MM.1S (cell line): ENCODE data around the gene KCNK2.
"Not testable (repeated sequence)": the region's sequence is repeated elsewhere in the genome, so short reads cannot be mapped to it uniquely, and the experiment has no call there.

Source experiments
- DNase-seq: peaks from one replicate; pipeline ENCODE4 v3.0.0-alpha.2; 2015
- H2AFZ ChIP-seq: fragments of 300-600 bp; sonication (generic); 2 replicates; pipeline ENCODE4 v1.6.0; 2016; ENCODE audit warnings: antibody characterized with exemption, low read length
- H3F3A ChIP-seq: fragments of 300-600 bp; sonication (generic); 2 replicates; pipeline ENCODE4 v1.6.1; 2016; ENCODE audit warnings: mild to moderate bottlenecking, antibody characterized with exemption, low read length, moderate library complexity, mixed read lengths; ENCODE audit not compliant: insufficient read depth
- H3K27ac ChIP-seq: fragments of 300-600 bp; sonication (generic); 2 replicates; pipeline ENCODE4 v1.5.1; 2016; ENCODE audit warnings: mild to moderate bottlenecking, low read length
- H3K27me3 ChIP-seq: fragments of 300-600 bp; sonication (generic); replicated peaks from 2 replicates; pipeline ENCODE4 v1.6.0; 2016; ENCODE audit warnings: low read length; ENCODE audit not compliant: insufficient read depth
- H3K36me3 ChIP-seq: fragments of 300-600 bp; sonication (generic); replicated peaks from 2 replicates; pipeline ENCODE4 v1.6.1; 2016; ENCODE audit warnings: mild to moderate bottlenecking, low read length, mixed read lengths; ENCODE audit not compliant: insufficient read depth
- H3K4me1 ChIP-seq: fragments of 300-600 bp; sonication (generic); 2 replicates; pipeline ENCODE4 v1.6.1; 2016; ENCODE audit warnings: low read length, mixed read lengths
- H3K4me2 ChIP-seq: fragments of 300-600 bp; sonication (generic); 2 replicates; pipeline ENCODE4 v1.6.0; 2016; ENCODE audit warnings: low read depth, low read length
- H3K4me3 ChIP-seq: fragments of 300-600 bp; sonication (generic); 2 replicates; pipeline ENCODE4 v1.5.1; 2016; ENCODE audit warnings: low read length, mixed read lengths
- H3K79me2 ChIP-seq: fragments of 300-600 bp; sonication (generic); 2 replicates; pipeline ENCODE4 v1.6.1; 2016; ENCODE audit warnings: mixed run types, low read length, mixed read lengths
- H3K9ac ChIP-seq: fragments of 300-600 bp; sonication (generic); 2 replicates; pipeline ENCODE4 v1.6.1; 2016; ENCODE audit warnings: low read length, mixed read lengths
- H3K9me2 ChIP-seq: fragments of 300-600 bp; sonication (generic); replicated peaks from 2 replicates; pipeline ENCODE4 v1.6.1; 2016; ENCODE audit warnings: mild to moderate bottlenecking, low read length, mixed read lengths; ENCODE audit not compliant: insufficient read depth
- H3K9me3 ChIP-seq: fragments of 300-600 bp; sonication (generic); replicated peaks from 2 replicates; pipeline ENCODE4 v1.6.1; 2016; ENCODE audit warnings: mild to moderate bottlenecking, low read length, mixed read lengths; ENCODE audit not compliant: insufficient read depth
- H4K20me1 ChIP-seq: fragments of 300-600 bp; sonication (generic); 2 replicates; pipeline ENCODE4 v1.6.1; 2016; ENCODE audit warnings: mild to moderate bottlenecking, low read length, moderate library complexity, mixed read lengths; ENCODE audit not compliant: insufficient read depth
- EZH2 ChIP-seq: fragments of 300-600 bp; sonication (generic); optimal IDR thresholded peaks from 2 replicates; pipeline ENCODE3; 2017; ENCODE audit warnings: low read depth, mild to moderate bottlenecking, antibody characterized with exemption, low read length, mixed read lengths
- EZH2phosphoT487 ChIP-seq: fragments of 300-600 bp; sonication (generic); IDR thresholded peaks from 2 replicates; pipeline ENCODE4 v1.6.1; 2018; ENCODE audit warnings: antibody characterized with exemption, low read length
- TF ChIP-seq, protein P1 (sequence below): fragments of 300-600 bp; sonication (generic); IDR thresholded peaks from 2 replicates; pipeline ENCODE4 v1.5.1; 2016; ENCODE audit warnings: antibody characterized with exemption, low read length, mixed read lengths

Gene KCNK2

DNA sequence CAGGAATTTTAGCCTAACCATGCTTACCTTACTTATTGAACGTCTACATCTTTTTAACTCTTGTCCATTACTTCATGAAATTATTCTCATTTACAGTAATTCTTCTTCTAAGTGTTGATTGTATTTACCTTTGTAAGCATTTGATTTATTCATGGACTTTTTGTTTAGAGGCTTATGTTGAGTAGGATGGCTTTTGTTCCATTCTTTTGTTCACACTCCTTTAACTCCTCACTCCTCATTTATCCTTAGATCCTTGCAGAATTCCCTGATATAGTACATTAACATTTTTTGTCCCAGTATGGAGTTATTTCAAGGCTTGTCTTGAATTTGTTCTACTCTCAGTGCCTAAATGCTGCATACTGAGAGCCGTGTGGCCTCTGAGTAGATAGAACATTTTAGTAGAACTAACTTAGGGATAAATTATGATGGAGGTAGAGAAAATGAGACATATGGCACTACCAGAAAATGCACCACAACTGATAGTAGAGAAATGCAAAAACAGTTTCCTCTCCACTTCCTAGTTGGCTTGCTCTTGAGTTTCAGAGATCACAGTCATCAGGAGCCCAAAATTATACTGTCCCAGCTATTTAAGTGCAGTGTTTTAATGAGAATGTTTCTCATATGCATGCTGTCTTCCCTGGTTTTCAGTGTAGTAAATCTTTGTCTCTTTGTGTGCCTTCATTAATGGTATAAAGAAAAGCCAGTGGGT lies 69.5 kb downstream of the KCNK2 start:
- Histone ChIP-seq H3K36me3 (no peaks in the 10 kb centered on the region), H3K9me3 (no peaks in the 10 kb centered on the region), H3K9me2 (no peaks in the 10 kb centered on the region), H3K9ac (no peak overlapping the region), H4K20me1 (no peaks in the 10 kb centered on the region), H3K27me3 (no peaks in the 10 kb centered on the region), H3K27ac (no peak overlapping the region), H3K4me3 (no peak overlapping the region), H3K79me2 (no peaks in the 10 kb centered on the region), H3K4me1 (no peaks in the 10 kb centered on the region), H3F3A (no peaks in the 10 kb centered on the region), H3K4me2 (no peak overlapping the region), H2AFZ (no peak overlapping the region)
- DNase-seq = no peak
- TF ChIP-seq EZH2phosphoT487 (no peak), EZH2 (no peak)
- TF ChIP-seq, protein P1, sequence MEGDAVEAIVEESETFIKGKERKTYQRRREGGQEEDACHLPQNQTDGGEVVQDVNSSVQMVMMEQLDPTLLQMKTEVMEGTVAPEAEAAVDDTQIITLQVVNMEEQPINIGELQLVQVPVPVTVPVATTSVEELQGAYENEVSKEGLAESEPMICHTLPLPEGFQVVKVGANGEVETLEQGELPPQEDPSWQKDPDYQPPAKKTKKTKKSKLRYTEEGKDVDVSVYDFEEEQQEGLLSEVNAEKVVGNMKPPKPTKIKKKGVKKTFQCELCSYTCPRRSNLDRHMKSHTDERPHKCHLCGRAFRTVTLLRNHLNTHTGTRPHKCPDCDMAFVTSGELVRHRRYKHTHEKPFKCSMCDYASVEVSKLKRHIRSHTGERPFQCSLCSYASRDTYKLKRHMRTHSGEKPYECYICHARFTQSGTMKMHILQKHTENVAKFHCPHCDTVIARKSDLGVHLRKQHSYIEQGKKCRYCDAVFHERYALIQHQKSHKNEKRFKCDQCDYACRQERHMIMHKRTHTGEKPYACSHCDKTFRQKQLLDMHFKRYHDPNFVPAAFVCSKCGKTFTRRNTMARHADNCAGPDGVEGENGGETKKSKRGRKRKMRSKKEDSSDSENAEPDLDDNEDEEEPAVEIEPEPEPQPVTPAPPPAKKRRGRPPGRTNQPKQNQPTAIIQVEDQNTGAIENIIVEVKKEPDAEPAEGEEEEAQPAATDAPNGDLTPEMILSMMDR = no peak

- no peaks in the 10 kb centered on the region for H3F3A ChIP-seq
- H3K9ac ChIP-seq = no peak overlapping the region
- H3K79me2 ChIP-seq = no peaks in the 10 kb centered on the region
- no peaks in the 10 kb centered on the region for H3K27me3 ChIP-seq
- H3K36me3 ChIP-seq = no peaks in the 10 kb centered on the region
- TF ChIP-seq, protein P1 = no peak
- TF ChIP-seq EZH2 (no peak), EZH2phosphoT487 (no peak)
- H3K9me3 ChIP-seq = no peaks in the 10 kb centered on the region
- no peaks in the 10 kb centered on the region for H3K4me1 ChIP-seq
- no peak overlapping the region for H3K4me3 ChIP-seq
- no peaks in the 10 kb centered on the region for H4K20me1 ChIP-seq
- H2AFZ ChIP-seq = no peak overlapping the region
- no peak overlapping the region for H3K27ac ChIP-seq
- no peak overlapping the region for H3K4me2 ChIP-seq
- H3K9me2 ChIP-seq = no peaks in the 10 kb centered on the region
- no peak for DNase-seq
Measured at GRCh38 chr1:215156232-215156631, 73.7 kb downstream of the KCNK2 start.

- H3F3A ChIP-seq = no peaks in the 10 kb centered on the region
- no peak for DNase-seq
- no peak overlapping the region for H3K4me3 ChIP-seq
- H3K4me1 ChIP-seq = no peaks in the 10 kb centered on the region
- H3K4me2 ChIP-seq = no peak overlapping the region
- H3K27ac ChIP-seq = no peak overlapping the region
- H3K36me3 ChIP-seq = no peaks in the 10 kb centered on the region
- no peak for TF ChIP-seq EZH2phosphoT487
- TF ChIP-seq, protein P1 = no peak
- no peak for TF ChIP-seq EZH2
- no peaks in the 10 kb centered on the region for H4K20me1 ChIP-seq
- H3K9me3 ChIP-seq = no peaks in the 10 kb centered on the region
- no peaks in the 10 kb centered on the region for H3K9me2 ChIP-seq
- no peak overlapping the region for H3K9ac ChIP-seq
- H3K27me3 ChIP-seq = no peaks in the 10 kb centered on the region
- no peak overlapping the region for H2AFZ ChIP-seq
- no peaks in the 10 kb centered on the region for H3K79me2 ChIP-seq
Measured at GRCh38 chr1:215160351-215160750, 77.8 kb downstream of the KCNK2 start.

DNA sequence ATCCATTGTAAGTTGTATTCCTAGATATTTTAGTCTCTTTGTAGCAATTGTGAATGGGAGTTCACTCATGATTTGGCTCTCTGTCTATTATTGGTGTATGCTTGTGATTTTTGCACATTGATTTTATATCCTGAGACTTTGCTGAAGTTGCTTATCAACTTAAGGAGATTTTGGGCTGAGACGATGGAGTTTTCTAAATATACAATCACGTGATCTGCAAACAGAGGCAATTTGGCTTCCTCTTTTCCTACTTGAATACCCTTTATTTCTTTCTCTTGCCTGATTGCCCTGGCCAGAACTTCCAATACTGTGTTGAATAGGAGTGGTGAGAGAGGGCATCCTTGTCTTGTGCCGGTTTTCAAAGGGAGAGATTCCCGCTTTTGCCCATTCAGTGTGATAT lies 80.6 kb downstream of the KCNK2 start:
- not testable (repeated sequence) for H3K36me3 ChIP-seq, H3F3A ChIP-seq, H4K20me1 ChIP-seq, H3K27ac ChIP-seq, H3K27me3 ChIP-seq, DNase-seq, H3K4me3 ChIP-seq, H3K9me2 ChIP-seq, H3K4me1 ChIP-seq, H2AFZ ChIP-seq, H3K4me2 ChIP-seq, H3K79me2 ChIP-seq, H3K9me3 ChIP-seq, H3K9ac ChIP-seq
